Measurements from ENCODE around the gene MMP1. TPM values are rescaled to one million over a fixed set of nuclear protein-coding genes. Genes with fewer than 3 reads are reported as not detected.

The MMP1 gene
- total RNA-seq, 2 experiments from 2014 or later = not detected

DNA sequence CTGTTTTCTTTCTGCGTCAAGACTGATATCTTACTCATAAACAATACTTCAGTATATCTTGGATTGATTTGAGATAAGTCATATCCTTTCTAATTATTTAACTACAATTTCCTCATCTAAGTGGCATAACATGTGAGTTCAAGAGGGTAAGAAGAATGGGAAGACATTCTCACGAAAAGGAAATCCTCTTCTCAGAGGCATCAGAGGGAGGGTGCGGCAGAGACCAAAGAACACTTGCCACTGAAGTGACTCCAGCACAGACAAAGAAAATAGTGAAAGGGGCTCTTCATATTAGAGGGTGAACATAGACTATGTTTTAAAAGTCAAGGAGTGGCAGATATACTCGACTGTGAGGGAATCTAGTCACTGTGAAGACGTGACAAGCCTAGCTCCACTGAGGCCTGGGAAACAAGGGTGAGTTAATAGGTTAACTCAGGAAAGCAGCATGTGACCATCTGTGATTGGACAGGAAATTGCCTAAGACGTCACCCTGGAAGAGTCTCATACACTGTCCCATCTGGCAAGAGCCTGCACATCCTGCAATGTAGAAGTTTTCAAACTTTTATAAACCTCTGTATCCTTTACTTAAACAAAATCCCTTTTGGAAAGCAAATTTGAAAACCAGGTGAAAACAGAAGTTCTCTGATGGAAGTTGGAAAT, 1.9 kb upstream of the MMP1 start:
- H3K4me1 Mint-ChIP-seq (ENCODE audit: low read depth) = no peaks in the 10 kb centered on the region
- no peaks in the 10 kb centered on the region for H3K27me3 Mint-ChIP-seq (ENCODE audit: low read depth)
- no peaks in the 10 kb centered on the region for H3K9me3 Mint-ChIP-seq
- intact Hi-C loops (cut with micrococcal nuclease) = loop anchor here (10.0 kb wide), 2 partner anchors 145 to 515 kb away; no protein-coding TSS in a partner anchor
- no peak overlapping the region for H3K27ac Mint-ChIP-seq
- H3K36me3 Mint-ChIP-seq (ENCODE audit: low read depth) = no peaks in the 10 kb centered on the region
- H3K4me3 Mint-ChIP-seq = no peak overlapping the region
- no peak for DNase-seq
- CTCF ChIA-PET = no interaction called here

DNA sequence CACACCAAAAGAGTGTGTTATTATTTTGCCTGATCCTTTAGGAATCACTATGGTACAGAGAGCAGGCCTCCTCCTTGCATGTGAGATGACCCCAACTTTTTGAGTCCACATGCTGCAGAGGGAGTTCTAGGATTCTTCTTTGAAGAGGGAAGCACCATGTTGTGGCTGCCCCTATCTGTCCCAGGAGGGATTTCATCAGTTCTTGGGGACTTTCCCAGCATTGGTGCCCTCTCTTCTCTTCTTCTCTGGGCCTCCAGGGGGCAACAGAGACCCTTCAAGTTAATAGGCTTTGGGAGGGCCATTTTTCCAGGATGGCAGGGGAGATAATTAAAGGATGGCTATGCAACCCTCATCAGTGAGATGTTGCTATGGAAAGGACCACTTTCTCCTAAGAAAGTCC, 3.6 kb downstream of the MMP1 start:
- Mint-ChIP-seq H3K36me3 (ENCODE audit: low read depth) (no peaks in the 10 kb centered on the region), H3K27me3 (ENCODE audit: low read depth) (no peaks in the 10 kb centered on the region), H3K4me3 (no peak overlapping the region), H3K27ac (no peak overlapping the region), H3K4me1 (ENCODE audit: low read depth) (no peaks in the 10 kb centered on the region), H3K9me3 (no peaks in the 10 kb centered on the region)
- CTCF ChIA-PET = interaction anchor here (0.7 to 1.2 kb wide), 3 partner anchors 58 to 147 kb away, joined by 3 read pairs; no protein-coding TSS in a partner anchor
- intact Hi-C loops (cut with micrococcal nuclease) = loop anchor here (1.0 to 10.0 kb wide), 4 partner anchors 62 to 510 kb away; no protein-coding TSS in a partner anchor
- peak; percentile 54 for DNase-seq

- Mint-ChIP-seq H3K4me1 (ENCODE audit: low read depth) (no peaks in the 10 kb centered on the region), H3K36me3 (ENCODE audit: low read depth) (no peaks in the 10 kb centered on the region), H3K9me3 (no peaks in the 10 kb centered on the region), H3K4me3 (no peak overlapping the region), H3K27me3 (ENCODE audit: low read depth) (peaks cover under 1% of the 10 kb centered on the region), H3K27ac (no peak overlapping the region)
- no peak for DNase-seq
- intact Hi-C loops (cut with micrococcal nuclease) = loop anchor here (1.0 to 10.0 kb wide), 4 partner anchors 61 to 509 kb away; no protein-coding TSS in a partner anchor
- CTCF ChIA-PET = interaction anchor here (0.6 to 1.2 kb wide), 2 partner anchors 18 to 148 kb away, joined by 4 read pairs; no protein-coding TSS in a partner anchor
Measured at GRCh38 chr11:102793677-102794290, 4.2 kb downstream of the MMP1 start.

DNA sequence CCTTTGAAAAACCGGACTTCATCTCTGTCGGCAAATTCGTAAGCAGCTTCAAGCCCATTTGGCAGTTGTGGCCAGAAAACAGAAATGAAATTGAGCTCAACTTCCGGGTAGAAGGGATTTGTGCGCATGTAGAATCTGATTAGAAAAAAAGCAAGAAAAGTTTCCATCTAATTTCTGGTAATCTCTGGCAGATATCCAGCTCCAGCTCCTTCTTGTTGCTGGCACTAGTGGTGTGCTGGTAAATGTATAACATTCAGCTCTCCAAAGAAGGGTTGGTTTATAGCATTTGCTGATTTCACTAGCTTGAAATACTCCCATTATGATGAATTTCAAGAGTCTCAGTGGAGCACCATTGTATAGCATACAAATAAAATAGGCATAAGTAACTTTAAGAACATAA, 5.4 kb downstream of the MMP1 start:
- Mint-ChIP-seq H3K36me3 (ENCODE audit: low read depth) (no peaks in the 10 kb centered on the region), H3K4me3 (no peak overlapping the region), H3K27ac (no peak overlapping the region), H3K9me3 (no peaks in the 10 kb centered on the region), H3K27me3 (ENCODE audit: low read depth) (peaks cover 4% of the 10 kb centered on the region), H3K4me1 (ENCODE audit: low read depth) (no peaks in the 10 kb centered on the region)
- CTCF ChIA-PET = no interaction called here
- DNase-seq = no peak
- intact Hi-C loops (cut with micrococcal nuclease) = loop anchor here (5.0 to 10.0 kb wide), 3 partner anchors 60 to 508 kb away; no protein-coding TSS in a partner anchor

- H3K9me3 Mint-ChIP-seq = no peaks in the 10 kb centered on the region
- no peak overlapping the region for H3K4me3 Mint-ChIP-seq
- H3K4me1 Mint-ChIP-seq (ENCODE audit: low read depth) = no peaks in the 10 kb centered on the region
- no peak for DNase-seq
- peaks cover 4% of the 10 kb centered on the region for H3K27me3 Mint-ChIP-seq (ENCODE audit: low read depth)
- CTCF ChIA-PET = no interaction called here
- no peak overlapping the region for H3K27ac Mint-ChIP-seq
- intact Hi-C loops (cut with micrococcal nuclease) = loop anchor here (5.0 to 10.0 kb wide), 3 partner anchors 59 to 507 kb away; no protein-coding TSS in a partner anchor
- H3K36me3 Mint-ChIP-seq (ENCODE audit: low read depth) = no peaks in the 10 kb centered on the region
Measured at GRCh38 chr11:102791271-102792036, 6.5 kb downstream of the MMP1 start.

DNA sequence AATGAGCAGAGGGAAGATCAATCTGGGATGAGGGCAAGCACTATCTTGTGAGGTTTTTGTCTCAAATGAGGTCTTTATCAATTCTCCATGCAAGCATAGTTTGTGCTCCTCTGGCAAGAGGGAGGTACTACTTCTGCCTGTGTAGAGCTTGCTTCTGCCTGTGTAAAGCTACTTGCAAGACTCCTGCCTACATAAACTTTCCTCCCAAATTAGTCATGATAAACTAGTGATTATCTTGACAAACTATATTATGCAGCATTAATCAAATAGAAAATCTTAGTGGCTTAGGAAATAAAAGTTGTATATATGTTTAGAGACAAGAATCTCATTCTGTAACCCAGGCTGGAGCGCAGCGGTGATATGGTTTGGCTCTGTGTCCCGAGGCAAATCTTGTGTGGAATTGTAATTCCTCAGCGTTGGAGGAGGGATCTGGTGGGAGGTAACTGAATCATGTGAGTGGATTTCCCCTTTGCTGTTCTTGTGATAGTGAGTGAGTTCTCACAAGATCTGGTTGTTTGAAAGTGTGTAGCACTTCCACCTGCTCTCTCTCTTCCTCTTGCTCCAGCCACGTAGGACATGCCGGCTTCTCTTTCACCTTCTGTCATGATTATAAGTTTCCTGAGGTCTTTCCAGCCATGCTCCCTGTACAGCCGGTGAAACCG, 9.5 kb downstream of the MMP1 start:
- DNase-seq = no peak
- CTCF ChIA-PET = no interaction called here
- Mint-ChIP-seq H3K4me1 (ENCODE audit: low read depth) (no peaks in the 10 kb centered on the region), H3K4me3 (no peak overlapping the region), H3K27me3 (ENCODE audit: low read depth) (peaks cover 6% of the 10 kb centered on the region), H3K9me3 (no peaks in the 10 kb centered on the region), H3K27ac (no peak overlapping the region), H3K36me3 (ENCODE audit: low read depth) (no peaks in the 10 kb centered on the region)
- intact Hi-C loops (cut with micrococcal nuclease) = no loop called here

DNA sequence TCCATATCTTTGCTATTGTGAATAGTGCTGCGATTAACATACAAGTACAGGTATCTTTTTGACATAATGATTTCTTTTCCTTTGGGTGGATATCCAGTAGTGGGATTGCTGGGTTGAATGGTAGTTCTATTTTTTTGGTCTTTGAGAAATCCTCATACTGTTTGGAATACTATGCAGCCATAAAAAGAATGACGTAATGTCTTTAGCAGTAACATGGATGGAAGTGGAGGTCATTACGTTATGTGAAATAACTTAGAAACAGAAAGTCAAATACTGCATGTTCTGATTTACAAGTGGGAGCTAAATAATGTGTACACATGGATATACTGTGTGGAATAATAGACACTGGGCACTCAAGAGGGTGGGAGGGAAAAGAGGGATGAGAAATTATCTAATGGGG, 13.6 kb downstream of the MMP1 start:
- H3K9me3 Mint-ChIP-seq = no peaks in the 10 kb centered on the region
- no peak overlapping the region for H3K27ac Mint-ChIP-seq
- H3K27me3 Mint-ChIP-seq (ENCODE audit: low read depth) = peaks cover 6% of the 10 kb centered on the region
- intact Hi-C loops (cut with micrococcal nuclease) = no loop called here
- CTCF ChIA-PET = interaction anchor here (0.7 kb wide), 1 partner anchor 59 kb away, joined by 4 read pairs; no protein-coding TSS in a partner anchor
- no peak for DNase-seq
- H3K4me3 Mint-ChIP-seq = no peak overlapping the region
- H3K36me3 Mint-ChIP-seq (ENCODE audit: low read depth) = no peaks in the 10 kb centered on the region
- H3K4me1 Mint-ChIP-seq (ENCODE audit: low read depth) = no peaks in the 10 kb centered on the region

- no peak for DNase-seq
- no peak overlapping the region for H3K4me3 Mint-ChIP-seq
- no peaks in the 10 kb centered on the region for H3K36me3 Mint-ChIP-seq (ENCODE audit: low read depth)
- intact Hi-C loops (cut with micrococcal nuclease) = no loop called here
- no peak overlapping the region for H3K27ac Mint-ChIP-seq
- no peaks in the 10 kb centered on the region for H3K9me3 Mint-ChIP-seq
- H3K27me3 Mint-ChIP-seq (ENCODE audit: low read depth) = peaks cover 5% of the 10 kb centered on the region
- no peaks in the 10 kb centered on the region for H3K4me1 Mint-ChIP-seq (ENCODE audit: low read depth)
- CTCF ChIA-PET = no interaction called here
Measured at GRCh38 chr11:102783720-102784119, 14.2 kb downstream of the MMP1 start.

DNA sequence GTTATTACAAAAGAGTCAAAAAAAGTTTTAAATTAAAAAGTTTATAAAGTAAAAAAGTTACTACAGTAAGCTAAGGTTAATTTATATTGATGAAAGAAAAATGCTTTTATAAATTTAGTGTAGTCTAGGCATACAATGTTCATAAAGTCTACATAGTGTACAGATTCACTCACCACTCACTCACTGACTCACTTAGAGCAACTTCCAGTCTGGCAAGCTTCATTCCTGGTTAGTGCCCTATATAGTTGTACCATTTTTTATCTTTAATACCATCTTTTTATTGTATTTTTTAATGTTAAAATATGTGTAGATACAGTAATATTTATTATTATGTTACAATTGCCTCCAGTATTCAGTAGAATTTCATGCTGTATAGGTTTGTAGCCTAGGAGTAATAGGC, 14.9 kb downstream of the MMP1 start:
- H3K27me3 Mint-ChIP-seq (ENCODE audit: low read depth) = peaks cover 2% of the 10 kb centered on the region
- no peak overlapping the region for H3K27ac Mint-ChIP-seq
- H3K36me3 Mint-ChIP-seq (ENCODE audit: low read depth) = no peaks in the 10 kb centered on the region
- H3K9me3 Mint-ChIP-seq = no peaks in the 10 kb centered on the region
- DNase-seq = no peak
- CTCF ChIA-PET = no interaction called here
- no peak overlapping the region for H3K4me3 Mint-ChIP-seq
- no peaks in the 10 kb centered on the region for H3K4me1 Mint-ChIP-seq (ENCODE audit: low read depth)
- intact Hi-C loops (cut with micrococcal nuclease) = no loop called here

GRCh38 chr11:102781676-102782075, 16.3 kb downstream of the MMP1 start:
- Mint-ChIP-seq H3K27ac (no peak overlapping the region), H3K4me3 (no peak overlapping the region), H3K4me1 (ENCODE audit: low read depth) (no peaks in the 10 kb centered on the region), H3K27me3 (ENCODE audit: low read depth) (peaks cover 2% of the 10 kb centered on the region), H3K36me3 (ENCODE audit: low read depth) (no peaks in the 10 kb centered on the region), H3K9me3 (no peaks in the 10 kb centered on the region)
- no peak for DNase-seq
- CTCF ChIA-PET = interaction anchor here (0.7 kb wide), 1 partner anchor 147 kb away, joined by 3 read pairs; no protein-coding TSS in a partner anchor
- intact Hi-C loops (cut with micrococcal nuclease) = loop anchor here (2.0 kb wide), 1 partner anchor 49 kb away; no protein-coding TSS in a partner anchor

GRCh38 chr11:102780491-102780918, 17.5 kb downstream of the MMP1 start, which contains the start of gene MMP10:
Gene MMP10, minus strand, starts transcription at chr11:102780628. Its CDS starts 37 bp downstream, at chr11:102780591.
- no peak within 1 kb of the TSS for H3K27ac Mint-ChIP-seq

DNA sequence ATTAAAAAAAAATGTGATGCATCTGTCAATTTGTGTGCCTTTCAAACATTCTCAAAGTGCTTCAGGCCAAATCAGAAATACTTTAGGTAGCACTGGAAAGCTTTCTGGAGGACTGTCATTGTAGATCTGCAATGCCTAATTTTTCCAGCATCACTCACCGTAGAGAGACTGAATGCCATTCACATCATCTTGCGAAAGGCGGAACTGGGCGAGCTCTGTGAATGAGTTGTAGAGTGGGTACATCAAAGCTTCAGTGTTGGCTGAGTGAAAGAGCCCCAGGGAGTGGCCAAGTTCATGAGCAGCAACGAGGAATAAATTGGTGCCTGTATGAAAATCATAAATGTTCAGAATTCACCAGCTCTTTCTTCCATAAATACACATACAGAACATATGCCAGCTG, 21.5 kb downstream of the MMP1 start:
- Mint-ChIP-seq H3K36me3 (ENCODE audit: low read depth) (no peaks in the 10 kb centered on the region), H3K27ac (no peak overlapping the region), H3K9me3 (no peaks in the 10 kb centered on the region), H3K27me3 (ENCODE audit: low read depth) (no peaks in the 10 kb centered on the region), H3K4me3 (no peak overlapping the region), H3K4me1 (ENCODE audit: low read depth) (no peaks in the 10 kb centered on the region)
- intact Hi-C loops (cut with micrococcal nuclease) = no loop called here
- CTCF ChIA-PET = interaction anchor here (2.1 kb wide), 1 partner anchor 165 kb away, joined by 6 read pairs; no protein-coding TSS in a partner anchor
- DNase-seq = no peak

More at GRCh38 chr11:102780491-102780918, 17.5 kb downstream of the MMP1 start, which contains the start of gene MMP10:
- DNase-seq = no peak
- intact Hi-C loops (cut with micrococcal nuclease) = loop anchor here (2.0 kb wide), 1 partner anchor 48 kb away; no protein-coding TSS in a partner anchor
- H3K9me3 Mint-ChIP-seq = no peaks in the 10 kb centered on the region
- H3K27me3 Mint-ChIP-seq (ENCODE audit: low read depth) = no peaks in the 10 kb centered on the region
- CTCF ChIA-PET = no interaction called here
- no peaks in the 10 kb centered on the region for H3K4me1 Mint-ChIP-seq (ENCODE audit: low read depth)
- H3K4me3 Mint-ChIP-seq = no peak within 1 kb of the TSS
- no peaks in the 10 kb centered on the region for H3K36me3 Mint-ChIP-seq (ENCODE audit: low read depth)
